ENCODE results near the gene OPN1MW3.
"Not testable (repeated sequence)": the region's sequence is repeated elsewhere in the genome, so short reads cannot be mapped to it uniquely, and the experiment has no call there.

DNA sequence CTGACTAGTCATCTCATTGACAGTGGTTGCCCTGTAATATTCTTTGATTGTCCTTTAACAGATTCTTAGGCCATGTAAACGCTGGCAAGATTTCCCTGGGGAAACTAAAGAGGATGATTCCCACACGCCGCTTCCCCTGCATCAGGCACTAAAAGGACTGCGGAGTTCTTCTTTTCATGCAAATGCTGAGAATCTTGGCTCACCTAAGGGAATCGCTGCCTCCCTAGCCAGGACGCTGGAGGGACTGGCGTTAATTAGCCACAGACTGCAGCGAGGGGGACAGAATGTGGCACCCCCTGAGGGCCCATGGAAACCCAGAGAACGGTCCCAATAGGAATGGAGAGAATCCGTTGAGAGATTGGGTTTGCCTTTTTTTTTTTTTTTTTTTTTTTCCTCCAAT, 29.0 kb downstream of the OPN1MW3 start:
- TF ChIP-seq, protein P1, sequence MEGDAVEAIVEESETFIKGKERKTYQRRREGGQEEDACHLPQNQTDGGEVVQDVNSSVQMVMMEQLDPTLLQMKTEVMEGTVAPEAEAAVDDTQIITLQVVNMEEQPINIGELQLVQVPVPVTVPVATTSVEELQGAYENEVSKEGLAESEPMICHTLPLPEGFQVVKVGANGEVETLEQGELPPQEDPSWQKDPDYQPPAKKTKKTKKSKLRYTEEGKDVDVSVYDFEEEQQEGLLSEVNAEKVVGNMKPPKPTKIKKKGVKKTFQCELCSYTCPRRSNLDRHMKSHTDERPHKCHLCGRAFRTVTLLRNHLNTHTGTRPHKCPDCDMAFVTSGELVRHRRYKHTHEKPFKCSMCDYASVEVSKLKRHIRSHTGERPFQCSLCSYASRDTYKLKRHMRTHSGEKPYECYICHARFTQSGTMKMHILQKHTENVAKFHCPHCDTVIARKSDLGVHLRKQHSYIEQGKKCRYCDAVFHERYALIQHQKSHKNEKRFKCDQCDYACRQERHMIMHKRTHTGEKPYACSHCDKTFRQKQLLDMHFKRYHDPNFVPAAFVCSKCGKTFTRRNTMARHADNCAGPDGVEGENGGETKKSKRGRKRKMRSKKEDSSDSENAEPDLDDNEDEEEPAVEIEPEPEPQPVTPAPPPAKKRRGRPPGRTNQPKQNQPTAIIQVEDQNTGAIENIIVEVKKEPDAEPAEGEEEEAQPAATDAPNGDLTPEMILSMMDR (IDR thresholded peaks at IDR 0.05; ENCODE audit: low read length), result not testable (repeated sequence)
- not testable (repeated sequence) for TF ChIP-seq EZH2 (IDR thresholded peaks at IDR 0.05; ENCODE audit: borderline replicate concordance, low read length)
